ENCODE results near the gene LSP1. TPM values are rescaled to one million over a fixed set of nuclear protein-coding genes. Genes with fewer than 3 reads are reported as not detected.

Gene LSP1
- total and polyA plus RNA-seq, 2 of the 13 experiments (the other 11 are each of a cell fraction or from before 2014, with no cell fraction given), result 0.59 to 1.00 TPM

DNA sequence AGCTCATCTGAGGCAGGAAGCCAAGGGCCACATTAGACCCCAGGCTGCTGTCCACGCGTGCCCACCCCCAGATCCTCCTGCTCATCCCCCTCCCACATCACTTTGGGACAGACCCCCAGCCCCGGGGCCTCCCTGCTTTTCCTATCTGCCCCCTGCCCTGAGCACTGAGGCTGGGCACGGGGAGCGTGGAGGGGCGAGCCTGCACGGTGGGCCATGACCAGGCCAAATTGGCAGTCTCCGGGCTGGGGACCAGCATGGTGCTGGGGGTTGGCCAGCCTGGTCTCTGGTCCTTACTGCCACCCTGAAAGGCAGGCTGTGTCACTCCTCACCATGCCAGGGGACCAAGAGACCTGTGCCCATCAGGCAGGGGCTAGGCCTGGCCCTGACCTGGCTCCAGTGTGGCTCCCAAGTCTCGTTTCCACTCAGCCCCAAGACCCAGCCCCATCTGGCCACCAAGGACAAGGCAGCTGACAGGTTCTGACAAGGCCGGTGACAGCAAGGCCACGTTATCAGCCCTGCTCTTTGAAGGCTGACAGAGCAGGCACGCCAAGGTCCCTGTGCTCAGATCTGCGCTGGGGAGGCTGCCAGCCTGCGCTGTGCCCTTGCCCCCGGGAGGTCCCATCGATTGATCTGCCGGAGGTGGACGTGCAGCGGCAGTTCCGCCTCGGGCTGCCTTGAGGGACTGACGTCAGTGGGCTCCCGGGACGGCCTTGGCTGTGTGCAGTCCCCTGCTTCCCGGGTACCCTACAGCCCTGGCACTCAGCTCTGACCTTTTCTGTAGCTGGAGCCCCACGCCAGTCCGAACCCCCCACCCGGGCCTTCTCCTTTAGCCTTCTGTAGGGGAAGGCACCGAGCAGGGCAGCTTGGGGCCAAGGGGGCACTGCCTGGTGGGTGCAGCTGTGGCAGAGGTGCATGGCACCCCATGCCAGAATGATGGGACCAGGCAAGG, 10.5 kb upstream of the LSP1 start (continued):
- TF ChIP-seq ZNF232 (CRISPR knock-in tag; IDR thresholded peaks at IDR 0.05; ENCODE audit: borderline replicate concordance) (peak; percentile 82; the same call in 1 of the 2 replicates), ZNF547 (CRISPR knock-in tag; IDR thresholded peaks at IDR 0.05) (peak; percentile 85), ZNF546 (CRISPR knock-in tag; conservative IDR thresholded peaks at IDR 0.05) (peak; percentile 64; the same call in 1 of the 2 replicates), PITX1 (CRISPR knock-in tag; IDR thresholded peaks at IDR 0.05) (peak; percentile 94), MEF2D (CRISPR knock-in tag; IDR thresholded peaks at IDR 0.05) (peak; percentile 97), ZNF776 (CRISPR knock-in tag; IDR thresholded peaks at IDR 0.05) (peak; percentile 75; the same call in 1 of the 2 replicates), ZNF563 (CRISPR knock-in tag; IDR thresholded peaks at IDR 0.05) (peak; percentile 53; the same call in 1 of the 2 replicates), KLF11 (CRISPR knock-in tag; IDR thresholded peaks at IDR 0.05) (0 out of 2 replicates have a peak, but pooled peaks have one; percentile 83), HDAC2 (CRISPR knock-in tag; IDR thresholded peaks at IDR 0.05) (peak; percentile 98), GLI4 (CRISPR knock-in tag; IDR thresholded peaks at IDR 0.05; ENCODE audit: borderline replicate concordance) (peak; percentile 9; the same call in 1 of the 2 replicates), FOXJ3 (CRISPR knock-in tag; IDR thresholded peaks at IDR 0.05; ENCODE audit: borderline replicate concordance) (peak; percentile 38; the same call in 1 of the 2 replicates), AKAP8 (CRISPR knock-in tag; IDR thresholded peaks at IDR 0.05) (peak; percentile 97), SMARCE1 (IDR thresholded peaks at IDR 0.05; ENCODE audit: borderline replicate concordance) (no peak), ZNF121 (CRISPR knock-in tag; IDR thresholded peaks at IDR 0.05) (0 out of 2 replicates have a peak, but pooled peaks have one; percentile 21), NFYC (CRISPR knock-in tag; IDR thresholded peaks at IDR 0.05) (no peak; the same call in 1 of the 2 replicates), ZNF562 (CRISPR knock-in tag; IDR thresholded peaks at IDR 0.05; ENCODE audit: borderline replicate concordance) (no peak), NCOA2 (CRISPR knock-in tag; IDR thresholded peaks at IDR 0.05) (peak; percentile 98), NR3C1 (CRISPR knock-in tag; IDR thresholded peaks at IDR 0.05) (no peak)
- TF ChIP-seq, protein P1, sequence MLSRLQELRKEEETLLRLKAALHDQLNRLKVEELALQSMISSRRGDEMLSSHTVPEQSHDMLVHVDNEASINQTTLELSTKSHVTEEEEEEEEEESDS (CRISPR knock-in tag; IDR thresholded peaks at IDR 0.05; ENCODE audit: borderline replicate concordance), result no peak
- TF ChIP-seq, protein P2, sequence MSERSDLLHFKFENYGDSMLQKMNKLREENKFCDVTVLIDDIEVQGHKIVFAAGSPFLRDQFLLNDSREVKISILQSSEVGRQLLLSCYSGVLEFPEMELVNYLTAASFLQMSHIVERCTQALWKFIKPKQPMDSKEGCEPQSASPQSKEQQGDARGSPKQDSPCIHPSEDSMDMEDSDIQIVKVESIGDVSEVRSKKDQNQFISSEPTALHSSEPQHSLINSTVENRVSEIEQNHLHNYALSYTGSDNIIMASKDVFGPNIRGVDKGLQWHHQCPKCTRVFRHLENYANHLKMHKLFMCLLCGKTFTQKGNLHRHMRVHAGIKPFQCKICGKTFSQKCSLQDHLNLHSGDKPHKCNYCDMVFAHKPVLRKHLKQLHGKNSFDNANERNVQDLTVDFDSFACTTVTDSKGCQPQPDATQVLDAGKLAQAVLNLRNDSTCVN (CRISPR knock-in tag; IDR thresholded peaks at IDR 0.05; ENCODE audit: borderline replicate concordance), result peak; percentile 79; the same call in 1 of the 2 replicates
- TF ChIP-seq, protein P3, sequence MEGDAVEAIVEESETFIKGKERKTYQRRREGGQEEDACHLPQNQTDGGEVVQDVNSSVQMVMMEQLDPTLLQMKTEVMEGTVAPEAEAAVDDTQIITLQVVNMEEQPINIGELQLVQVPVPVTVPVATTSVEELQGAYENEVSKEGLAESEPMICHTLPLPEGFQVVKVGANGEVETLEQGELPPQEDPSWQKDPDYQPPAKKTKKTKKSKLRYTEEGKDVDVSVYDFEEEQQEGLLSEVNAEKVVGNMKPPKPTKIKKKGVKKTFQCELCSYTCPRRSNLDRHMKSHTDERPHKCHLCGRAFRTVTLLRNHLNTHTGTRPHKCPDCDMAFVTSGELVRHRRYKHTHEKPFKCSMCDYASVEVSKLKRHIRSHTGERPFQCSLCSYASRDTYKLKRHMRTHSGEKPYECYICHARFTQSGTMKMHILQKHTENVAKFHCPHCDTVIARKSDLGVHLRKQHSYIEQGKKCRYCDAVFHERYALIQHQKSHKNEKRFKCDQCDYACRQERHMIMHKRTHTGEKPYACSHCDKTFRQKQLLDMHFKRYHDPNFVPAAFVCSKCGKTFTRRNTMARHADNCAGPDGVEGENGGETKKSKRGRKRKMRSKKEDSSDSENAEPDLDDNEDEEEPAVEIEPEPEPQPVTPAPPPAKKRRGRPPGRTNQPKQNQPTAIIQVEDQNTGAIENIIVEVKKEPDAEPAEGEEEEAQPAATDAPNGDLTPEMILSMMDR (CRISPR knock-in tag; IDR thresholded peaks at IDR 0.05), result peak; percentile 43
- TF ChIP-seq, protein P4, sequence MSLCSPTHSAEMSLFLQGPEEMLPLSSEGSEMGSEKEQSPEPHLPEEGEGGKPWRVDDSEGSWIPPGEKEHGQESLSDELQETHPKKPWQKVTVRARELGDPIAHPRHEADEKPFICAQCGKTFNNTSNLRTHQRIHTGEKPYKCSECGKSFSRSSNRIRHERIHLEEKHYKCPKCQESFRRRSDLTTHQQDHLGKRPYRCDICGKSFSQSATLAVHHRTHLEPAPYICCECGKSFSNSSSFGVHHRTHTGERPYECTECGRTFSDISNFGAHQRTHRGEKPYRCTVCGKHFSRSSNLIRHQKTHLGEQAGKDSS (CRISPR knock-in tag; IDR thresholded peaks at IDR 0.05; ENCODE audit: borderline replicate concordance, low read depth), result peak; percentile 43; the same call in 1 of the 2 replicates
- TF ChIP-seq, protein P5, sequence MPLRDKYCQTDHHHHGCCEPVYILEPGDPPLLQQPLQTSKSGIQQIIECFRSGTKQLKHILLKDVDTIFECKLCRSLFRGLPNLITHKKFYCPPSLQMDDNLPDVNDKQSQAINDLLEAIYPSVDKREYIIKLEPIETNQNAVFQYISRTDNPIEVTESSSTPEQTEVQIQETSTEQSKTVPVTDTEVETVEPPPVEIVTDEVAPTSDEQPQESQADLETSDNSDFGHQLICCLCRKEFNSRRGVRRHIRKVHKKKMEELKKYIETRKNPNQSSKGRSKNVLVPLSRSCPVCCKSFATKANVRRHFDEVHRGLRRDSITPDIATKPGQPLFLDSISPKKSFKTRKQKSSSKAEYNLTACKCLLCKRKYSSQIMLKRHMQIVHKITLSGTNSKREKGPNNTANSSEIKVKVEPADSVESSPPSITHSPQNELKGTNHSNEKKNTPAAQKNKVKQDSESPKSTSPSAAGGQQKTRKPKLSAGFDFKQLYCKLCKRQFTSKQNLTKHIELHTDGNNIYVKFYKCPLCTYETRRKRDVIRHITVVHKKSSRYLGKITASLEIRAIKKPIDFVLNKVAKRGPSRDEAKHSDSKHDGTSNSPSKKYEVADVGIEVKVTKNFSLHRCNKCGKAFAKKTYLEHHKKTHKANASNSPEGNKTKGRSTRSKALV (CRISPR knock-in tag; IDR thresholded peaks at IDR 0.05), result peak; percentile 57; the same call in 1 of the 2 replicates

All from HepG2 (cell line).